ENCODE measurements around the gene FADS6.

FADS6 gene, protein sequence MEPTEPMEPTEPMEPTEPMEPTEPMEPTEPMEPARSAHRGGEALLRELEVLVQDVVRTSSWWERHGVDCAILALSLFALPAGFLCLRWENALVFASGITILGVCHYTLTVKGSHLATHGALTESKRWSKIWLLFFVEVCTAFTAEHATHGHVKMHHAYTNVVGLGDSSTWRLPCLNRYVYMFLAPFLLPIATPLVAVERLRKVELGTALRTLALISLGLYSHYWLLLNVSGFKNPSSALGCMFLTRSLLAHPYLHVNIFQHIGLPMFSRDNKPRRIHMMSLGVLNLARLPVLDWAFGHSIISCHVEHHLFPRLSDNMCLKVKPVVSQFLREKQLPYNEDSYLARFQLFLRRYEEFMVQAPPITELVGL

DNA sequence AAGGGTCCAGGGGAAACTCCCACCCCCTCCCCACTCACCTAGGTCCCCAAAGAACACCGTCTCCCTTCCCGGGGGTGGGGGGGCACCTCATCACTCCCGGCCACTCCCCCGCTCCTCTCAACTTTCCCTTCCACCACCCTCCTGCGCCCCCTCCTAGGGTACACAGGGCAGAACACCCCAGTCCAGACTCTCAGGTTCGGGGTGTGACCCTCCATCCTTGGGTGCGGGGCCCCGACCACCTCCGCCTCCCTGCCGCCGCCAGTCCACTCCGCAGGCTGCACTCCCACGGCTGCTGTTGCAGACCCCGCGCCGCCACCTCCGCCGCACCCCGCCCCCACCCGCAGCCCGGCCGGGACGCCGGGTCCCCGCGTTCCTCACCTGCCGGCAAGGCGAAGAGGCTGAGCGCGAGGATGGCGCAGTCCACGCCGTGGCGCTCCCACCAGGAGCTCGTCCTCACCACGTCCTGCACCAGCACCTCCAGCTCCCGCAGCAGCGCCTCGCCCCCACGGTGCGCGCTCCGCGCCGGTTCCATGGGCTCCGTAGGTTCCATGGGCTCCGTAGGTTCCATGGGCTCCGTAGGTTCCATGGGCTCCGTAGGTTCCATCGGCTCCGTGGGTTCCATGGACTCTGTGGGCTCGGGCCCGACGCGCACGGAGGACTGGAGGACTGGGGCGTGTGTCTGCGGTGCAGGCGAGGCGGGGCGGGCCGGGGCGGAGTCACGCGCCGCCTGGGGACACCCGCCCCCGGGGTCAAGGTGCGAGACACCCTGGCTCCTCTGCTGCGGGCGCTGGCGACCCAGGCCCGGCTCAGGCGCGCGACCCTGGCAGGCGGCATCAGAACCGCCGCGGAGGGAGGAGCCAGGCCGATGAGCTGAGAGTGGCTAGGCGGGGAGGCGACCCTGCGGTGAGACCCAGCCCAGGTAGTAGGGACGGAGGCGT lies at the start of gene FADS6:
TSS of gene FADS6 (minus strand) at position 660 of the 938 bp plus-strand sequence. CDS start at position 622, 38 bp downstream.
- no peak for DNase-seq (ENCODE audit: low read depth)

DNA sequence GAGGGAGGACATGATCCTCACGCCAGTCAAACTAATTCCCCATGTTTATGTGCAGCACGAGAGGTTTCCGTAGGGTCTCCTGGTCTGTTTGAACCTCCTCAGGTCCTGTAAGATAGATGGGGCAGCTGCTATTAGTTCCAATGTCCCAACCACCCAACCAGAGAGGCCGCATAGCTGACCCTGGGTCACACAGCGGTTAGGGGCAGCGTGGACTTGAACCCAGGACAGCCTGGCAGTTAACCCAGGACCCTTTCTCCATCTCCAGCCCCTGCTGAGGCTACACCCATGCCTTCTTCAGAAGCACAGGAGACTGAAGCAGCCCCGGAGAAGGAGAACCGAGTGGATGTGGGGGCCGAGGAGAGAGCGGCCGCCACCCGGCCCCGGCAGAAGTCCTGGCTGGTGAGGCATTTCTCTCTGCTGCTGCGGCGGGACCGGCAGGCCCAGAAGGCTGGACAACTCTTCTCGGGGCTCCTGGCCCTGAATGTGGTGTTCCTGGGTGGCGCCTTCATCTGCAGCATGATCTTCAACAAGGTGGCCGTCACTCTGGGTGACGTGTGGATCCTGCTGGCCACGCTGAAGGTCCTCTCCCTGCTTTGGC lies 47.8 kb upstream of the FADS6 start:
- DNase-seq (ENCODE audit: low read depth) = no peak

DNA sequence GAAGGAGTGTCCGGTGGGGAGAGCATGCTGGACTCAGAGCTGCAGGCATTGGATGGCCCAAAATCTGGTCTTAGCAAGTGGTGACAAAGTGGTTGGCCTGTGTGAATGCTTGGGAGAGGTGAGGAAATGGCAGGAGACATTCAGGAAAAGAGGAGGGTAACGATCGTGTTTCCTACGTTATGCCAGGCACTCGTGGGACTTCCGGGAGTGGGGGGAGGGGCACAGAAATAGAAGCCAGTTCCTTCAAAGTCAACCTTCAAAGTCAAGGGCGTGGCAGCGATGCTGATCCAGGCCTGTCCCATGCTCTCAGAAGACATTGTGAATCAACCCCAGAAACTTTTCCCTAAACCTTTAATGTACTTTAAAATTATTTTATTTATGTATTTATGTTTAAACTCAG lies 46.1 kb upstream of the FADS6 start:
- no peak for DNase-seq (ENCODE audit: low read depth)

DNA sequence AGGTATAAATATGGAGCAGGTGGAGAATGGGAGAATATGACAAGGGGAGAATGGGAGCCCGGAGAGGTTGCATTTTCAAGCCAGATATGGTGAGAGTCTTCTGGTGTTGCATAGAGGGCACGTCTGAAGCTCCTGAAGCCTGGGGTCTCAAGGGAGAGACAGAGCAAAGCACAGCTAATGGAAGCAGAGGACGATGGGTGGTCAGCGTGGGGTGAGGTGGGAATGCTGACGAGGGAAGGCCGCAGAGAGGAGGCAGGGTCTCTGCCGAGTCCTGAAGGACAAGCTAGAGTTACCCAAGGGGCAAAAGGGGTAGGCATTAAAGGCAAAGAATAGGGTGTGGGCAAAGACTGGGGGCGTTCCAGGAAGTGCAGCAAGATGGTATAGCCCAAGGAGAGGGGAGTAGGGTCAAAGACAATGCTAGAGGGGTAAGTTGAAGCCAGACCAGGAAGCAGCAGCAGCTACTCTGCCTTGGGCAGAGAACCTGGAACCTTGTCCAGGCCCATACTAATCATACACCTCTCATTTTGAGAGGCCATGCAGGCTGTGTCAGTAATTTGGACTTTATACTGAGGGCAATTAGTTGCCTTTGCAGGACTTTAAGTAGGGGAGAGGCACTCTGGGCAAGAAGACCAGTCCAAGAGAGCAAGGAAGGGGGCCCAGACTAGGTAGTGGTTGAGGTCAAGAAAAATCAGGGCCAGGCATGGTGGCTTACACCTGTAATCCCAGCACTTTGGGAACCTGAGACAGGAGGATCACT lies 44.9 kb upstream of the FADS6 start:
- DNase-seq (ENCODE audit: low read depth) = no peak

DNA sequence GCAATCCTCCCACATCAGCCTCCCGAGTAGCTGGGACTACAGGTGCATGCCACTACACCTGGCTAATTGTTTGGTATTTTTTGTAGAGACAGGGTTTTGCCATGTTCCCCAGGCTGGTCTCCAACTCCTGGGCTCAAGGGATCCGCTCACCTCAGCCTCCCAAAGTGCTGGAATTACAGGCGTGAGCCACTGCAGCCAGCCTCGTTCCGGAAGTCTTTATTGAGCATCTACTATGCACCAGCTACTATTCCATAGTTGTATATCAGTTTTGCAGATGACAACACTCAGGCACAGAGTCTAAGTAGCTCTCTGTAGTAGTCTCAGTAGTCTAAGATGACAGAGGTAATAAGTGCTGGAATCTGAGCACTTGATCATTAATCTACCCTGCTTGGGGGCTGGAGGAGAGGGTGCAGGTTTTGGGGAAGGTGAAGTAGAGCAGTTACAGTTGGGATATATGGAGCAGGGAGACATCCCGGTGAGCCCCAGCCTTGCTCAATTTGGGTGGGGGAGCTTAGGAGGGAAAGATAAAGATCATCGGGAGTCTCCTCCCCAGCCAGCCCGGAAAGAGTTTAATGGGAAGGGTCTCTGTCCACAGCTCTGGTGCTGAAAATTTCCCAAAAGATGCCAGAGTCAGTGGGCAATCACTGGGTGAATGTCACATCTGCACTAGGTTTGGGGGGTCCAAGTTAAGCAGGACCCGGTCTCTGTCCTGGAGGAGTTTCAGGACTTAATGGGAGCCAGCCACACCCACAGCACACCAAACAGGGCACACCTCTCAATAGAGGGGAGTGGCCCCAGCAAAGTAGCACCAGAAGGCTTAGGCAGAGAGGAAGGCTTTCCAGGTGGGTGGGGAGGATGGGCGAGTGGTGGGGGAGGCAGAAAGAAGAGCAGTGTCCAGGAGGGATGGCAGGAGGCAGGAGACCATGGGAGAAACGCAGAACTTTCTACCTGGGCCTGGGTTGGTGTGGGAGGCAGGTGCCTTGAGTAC lies 43.9 kb upstream of the FADS6 start:
- DNase-seq (ENCODE audit: low read depth) = no peak

DNA sequence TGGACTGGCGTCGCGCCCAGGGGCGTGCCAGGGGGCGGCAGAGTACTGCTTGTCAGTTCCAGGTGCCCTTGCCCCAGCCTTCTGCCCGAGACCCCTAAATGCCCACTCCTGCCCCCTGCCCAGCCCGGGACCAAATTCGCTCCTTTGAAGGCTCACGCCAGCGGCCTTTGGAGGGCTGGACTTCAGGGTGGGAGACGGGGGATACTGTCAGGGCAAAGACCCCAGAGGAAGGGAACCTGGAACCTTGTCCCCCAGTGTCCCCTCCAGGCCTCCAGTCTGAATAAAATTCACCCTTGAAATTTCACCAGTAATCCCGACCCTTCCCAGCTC lies 43.0 kb upstream of the FADS6 start:
- DNase-seq (ENCODE audit: low read depth) = no peak

DNA sequence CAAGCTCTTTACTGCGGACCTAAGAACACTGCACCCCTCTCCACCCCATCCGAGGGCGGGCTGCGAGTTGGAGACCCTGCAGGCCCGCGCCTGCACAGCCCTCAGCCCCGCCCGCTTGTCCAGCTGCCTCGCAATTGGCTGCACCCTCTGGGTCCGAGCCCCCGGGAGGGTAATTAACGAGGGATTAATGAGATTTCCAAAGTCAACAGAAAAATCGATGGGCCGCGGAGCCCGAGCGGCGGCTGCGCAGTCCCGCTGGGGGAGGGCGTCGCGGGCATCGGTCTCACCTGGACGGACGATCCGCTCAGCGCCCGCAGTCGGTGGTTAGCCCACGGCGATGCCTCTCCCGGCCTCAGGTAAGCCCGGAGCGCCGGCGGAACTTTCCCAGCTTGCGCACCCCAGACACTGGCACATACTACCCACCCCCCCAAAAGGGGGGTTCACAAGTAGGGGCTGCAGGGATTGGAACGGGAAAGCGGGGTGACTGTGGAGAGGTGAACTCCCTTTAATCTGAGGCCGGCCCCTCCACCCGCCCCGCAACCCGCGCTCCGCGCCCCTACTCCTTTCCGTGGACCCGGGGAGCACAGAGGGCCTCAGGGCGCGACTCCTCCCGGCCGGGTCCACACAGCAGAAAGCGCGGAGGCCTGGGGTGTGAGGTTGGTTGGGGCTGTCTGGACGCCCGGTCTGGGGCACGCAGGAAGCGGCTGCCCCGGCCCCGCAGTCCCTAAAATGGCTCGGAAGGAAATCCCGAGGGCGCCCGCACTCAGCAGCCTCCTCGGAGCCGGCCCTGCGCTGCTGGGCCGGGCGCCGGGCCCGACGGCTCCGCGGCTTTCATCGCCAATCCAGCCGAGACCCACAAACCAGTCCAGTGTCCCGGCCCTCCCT lies 42.4 kb upstream of the FADS6 start, which contains the start of gene OTOP3:
TSS of gene OTOP3 (plus strand) at position 314 of the 885 bp plus-strand sequence. CDS start at position 338, 24 bp downstream.
- no peak for DNase-seq (ENCODE audit: low read depth)

DNA sequence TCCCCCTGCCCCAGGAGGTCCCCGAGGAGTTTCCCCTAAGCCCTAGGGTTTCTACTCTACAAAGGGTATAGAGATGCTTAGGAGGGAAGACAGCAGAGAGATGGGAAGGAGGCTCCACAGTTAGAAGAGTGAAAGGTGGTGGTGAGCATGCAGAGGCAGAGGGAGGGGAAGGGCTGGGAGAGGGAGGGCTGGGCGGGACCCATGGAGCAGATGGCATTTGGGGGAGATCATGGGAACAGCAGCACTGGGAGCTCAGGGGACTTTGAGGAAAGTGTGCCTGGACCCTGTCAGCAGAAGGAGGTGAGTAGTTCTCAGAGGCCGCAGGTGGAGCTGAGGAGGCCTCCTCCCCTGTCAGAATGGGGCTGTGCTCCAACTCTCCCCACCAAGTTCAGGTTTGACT lies 41.6 kb upstream of the FADS6 start:
- no peak for DNase-seq (ENCODE audit: low read depth)

DNA sequence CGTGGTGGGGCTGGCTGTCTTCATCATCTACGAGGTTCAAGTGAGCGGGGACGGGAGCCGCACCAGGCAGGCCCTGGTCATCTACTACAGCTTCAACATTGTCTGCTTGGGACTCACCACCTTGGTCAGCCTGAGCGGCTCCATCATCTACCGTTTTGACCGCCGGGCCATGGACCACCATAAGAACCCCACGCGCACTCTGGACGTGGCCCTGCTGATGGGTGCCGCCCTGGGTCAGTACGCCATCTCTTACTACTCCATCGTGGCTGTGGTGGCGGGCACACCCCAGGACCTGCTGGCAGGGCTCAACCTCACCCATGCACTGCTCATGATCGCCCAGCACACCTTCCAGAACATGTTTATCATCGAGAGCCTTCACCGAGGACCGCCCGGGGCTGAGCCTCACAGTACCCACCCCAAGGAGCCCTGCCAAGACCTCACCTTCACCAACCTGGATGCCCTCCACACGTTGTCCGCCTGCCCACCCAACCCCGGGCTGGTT lies 37.2 kb upstream of the FADS6 start:
- no peak for DNase-seq (ENCODE audit: low read depth)

DNA sequence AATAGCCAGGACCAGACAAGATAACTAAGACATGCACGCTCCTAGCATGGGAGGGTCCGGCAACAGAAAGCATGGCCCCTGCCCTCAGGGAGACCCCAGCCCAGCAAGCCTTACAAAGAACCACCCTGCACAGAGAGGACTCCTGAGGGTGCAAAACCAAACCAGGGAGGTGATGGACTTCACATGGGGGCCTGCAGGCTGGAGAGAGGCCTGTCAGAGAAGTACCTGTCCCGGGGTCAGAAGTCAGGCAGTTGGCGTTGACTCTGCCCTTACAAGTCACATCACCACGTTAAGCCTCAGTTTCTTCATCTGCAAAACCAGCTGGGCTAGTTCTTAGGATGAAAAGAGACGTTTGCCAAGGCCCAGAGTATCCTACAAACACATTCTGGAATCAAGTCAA lies 35.4 kb upstream of the FADS6 start:
- DNase-seq (ENCODE audit: low read depth) = no peak

DNA sequence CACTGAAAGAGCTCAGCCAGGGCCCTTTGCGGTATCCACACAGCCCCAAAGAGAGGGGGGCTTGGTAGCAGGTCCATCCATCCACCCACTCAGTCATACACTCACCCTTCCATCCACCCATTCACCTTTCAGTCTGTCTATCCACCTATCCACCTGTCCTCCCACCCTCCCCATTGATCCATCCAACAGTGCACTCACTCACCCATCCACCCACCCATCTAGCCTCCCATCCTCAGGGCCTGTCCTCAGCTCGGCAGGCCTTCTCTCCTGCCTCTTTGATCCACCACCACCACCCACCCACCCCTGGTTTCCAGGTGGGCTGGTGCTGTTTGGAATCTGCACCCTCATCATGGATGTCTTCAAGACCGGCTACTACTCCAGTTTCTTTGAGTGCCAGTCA lies 31.8 kb upstream of the FADS6 start:
- no peak for DNase-seq (ENCODE audit: low read depth)

DNA sequence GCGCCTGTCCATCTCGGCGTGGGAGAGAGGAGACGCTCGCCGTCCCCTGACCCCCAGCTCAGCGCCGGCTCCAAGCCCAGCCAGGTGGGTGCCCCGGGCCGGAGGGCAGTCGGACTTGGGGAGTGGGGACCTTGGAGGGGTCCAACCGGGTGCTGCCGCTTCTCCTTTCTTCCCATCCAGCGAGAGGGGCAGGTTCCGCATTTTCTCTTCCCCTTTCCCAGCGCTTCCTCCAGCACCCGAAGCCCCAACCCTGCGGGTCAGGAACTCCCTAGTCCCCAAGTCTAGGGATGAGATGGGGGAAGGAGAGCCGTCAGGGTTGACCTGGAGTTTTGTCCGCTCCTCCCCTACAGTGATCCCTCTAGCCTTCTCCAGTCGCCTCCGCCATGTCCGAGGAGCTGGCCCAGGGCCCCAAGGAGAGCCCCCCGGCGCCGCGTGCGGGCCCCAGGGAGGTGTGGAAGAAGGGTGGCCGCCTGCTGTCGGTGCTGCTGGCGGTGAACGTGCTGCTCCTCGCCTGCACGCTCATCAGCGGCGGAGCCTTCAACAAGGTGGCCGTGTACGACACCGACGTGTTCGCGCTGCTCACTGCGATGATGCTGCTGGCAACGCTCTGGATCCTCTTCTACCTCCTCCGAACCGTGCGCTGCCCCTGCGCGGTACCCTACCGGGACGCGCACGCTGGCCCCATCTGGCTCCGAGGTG lies 31.0 kb upstream of the FADS6 start, which contains the start of gene OTOP2:
TSS of gene OTOP2 (plus strand) at position 24 of the 699 bp plus-strand sequence. CDS start at position 384, 360 bp downstream.
- DNase-seq (ENCODE audit: low read depth) = no peak

DNA sequence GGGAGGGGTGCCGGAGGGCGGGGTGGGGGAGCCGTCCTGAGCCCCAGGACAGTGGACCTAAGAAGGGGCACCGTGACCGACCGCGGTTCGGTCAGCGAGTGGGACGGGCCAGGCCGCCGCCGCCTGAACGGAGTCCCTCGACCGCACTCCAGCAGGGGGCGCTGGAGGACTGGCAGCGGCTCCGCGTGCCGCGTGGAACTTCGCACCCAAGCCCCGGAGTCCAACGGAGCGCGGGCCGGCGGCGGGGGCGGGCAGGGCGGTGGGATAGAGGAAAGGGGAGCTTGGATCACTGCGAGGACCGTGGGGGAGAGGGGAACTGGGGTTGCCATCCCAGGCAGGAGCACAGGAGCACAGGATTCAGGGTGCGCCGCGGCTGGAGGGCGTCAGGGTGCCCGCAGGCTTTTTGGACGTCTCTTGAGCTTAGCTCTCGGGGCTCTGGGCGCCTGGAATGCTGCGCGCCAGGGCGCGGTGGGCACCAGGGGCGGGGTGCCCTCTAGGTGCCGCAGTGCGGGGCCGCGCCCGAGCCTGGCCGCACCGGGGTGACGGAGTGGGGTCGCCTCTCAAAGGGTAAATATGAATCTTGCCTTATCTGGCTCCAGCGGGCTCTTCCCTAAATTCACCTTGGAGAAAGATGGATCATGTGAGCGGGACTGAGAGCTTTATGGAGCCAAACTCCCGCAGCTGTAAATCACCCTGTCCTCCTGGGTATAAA lies 30.3 kb upstream of the FADS6 start:
- peak; percentile 58 for DNase-seq (ENCODE audit: low read depth)

DNA sequence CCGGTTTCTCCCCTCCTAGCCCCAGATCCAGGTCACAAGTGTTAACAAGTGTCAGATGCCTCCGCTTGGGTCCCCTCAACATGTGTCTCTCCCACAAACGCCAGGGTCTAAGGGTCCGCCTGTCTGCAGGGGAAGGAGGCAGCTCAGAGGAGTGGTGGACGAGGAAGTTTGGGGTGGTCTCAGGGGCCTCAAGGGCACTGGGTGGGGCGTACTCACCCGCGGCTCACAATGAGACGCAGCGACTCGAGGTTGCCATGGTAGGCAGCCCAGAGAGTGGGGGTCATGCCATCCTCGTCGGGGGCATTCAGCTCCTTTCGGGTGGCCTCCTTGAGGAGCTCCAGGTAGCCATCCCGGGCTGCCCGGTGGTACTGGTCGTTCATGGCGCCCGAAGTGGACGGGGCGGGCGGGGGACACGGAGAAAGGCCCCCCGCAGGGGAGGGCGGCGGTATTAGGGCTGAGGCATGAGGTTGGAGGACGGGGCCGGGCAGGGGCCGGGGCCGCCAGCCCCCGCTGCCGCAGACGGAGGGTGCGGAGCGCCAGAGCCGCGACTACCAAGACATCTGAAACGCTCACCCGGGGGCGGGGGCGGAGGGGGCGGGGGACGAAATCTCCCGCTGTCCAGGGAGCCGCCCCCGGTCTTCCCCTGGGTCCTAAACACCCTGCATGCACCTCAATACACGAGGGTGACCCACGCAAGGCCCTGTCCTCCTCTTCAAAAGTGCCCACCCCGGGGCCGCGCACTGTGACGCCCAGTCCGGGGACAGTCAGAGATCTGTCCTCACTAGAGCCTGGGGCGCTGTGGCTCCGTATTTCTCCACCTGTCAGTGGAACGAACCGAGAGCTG lies 29.5 kb upstream of the FADS6 start, which contains the start of gene USH1G:
TSS of gene USH1G (minus strand) at position 562 of the 844 bp plus-strand sequence. CDS start at position 380, 182 bp downstream.
- DNase-seq (ENCODE audit: low read depth) = no peak

DNA sequence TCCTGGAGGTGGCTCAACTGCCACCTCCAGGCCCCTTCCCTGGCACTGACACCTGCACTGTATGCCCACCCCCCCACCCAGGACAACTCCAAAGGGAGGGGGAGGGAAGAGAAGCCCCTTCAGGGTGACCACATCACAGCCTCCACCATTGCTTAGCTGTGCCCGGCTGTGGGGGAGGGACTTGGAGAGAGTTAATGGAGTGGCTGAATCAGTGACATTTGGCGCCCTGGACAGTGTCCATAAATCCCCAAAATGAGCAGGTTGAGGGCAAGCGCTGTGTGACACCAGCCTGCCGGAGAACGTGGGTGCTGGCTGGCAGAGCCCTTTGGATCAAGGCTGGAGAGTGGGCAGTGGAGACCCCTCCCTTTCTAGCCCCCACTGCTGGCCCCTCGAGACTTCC lies 28.7 kb upstream of the FADS6 start:
- no peak for DNase-seq (ENCODE audit: low read depth)

DNA sequence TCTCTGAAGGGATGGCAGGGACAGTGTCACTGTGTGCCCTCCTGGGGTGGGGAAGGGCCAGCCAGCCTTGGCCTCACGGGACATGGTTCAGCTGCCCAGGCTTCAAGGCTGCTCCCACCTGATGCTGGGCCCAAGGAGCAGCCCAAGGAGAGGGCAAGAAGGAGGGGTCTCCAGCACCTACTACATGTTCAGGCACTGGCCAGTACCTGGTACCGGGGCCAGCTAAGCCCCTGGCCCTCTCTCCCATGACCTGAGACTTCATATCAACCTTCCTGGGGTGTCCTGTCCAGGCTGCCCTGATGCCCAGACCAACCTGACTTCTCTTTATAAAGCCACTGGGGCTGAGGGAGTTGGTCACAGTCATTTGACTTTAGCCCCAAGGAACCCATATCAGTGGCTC lies 28.3 kb upstream of the FADS6 start:
- DNase-seq (ENCODE audit: low read depth) = no peak
